Parathyroid adenoma (tissue), 2 donors: ENCODE results near the gene TBCA.

Source experiments
- H2AFZ ChIP-seq: fragments of 300-600 bp; sonication (generic); one replicate; pipeline ENCODE4 v1.7.0; 2017; ENCODE audit warnings: antibody characterized with exemption, mild to moderate bottlenecking
- H3K27ac ChIP-seq: fragments of 300-600 bp; sonication (generic); one replicate; pipeline ENCODE4 v1.7.0; 2017
- H3K27me3 ChIP-seq: fragments of 300-600 bp; sonication (generic); one replicate; pipeline ENCODE4 v1.7.0; 2017; ENCODE audit warnings: low read length; ENCODE audit not compliant: control insufficient read depth, insufficient read depth
- H3K36me3 ChIP-seq: fragments of 300-600 bp; sonication (generic); one replicate; pipeline ENCODE4 v1.7.0; 2017; ENCODE audit warnings: low read length; ENCODE audit not compliant: control insufficient read depth, insufficient read depth
- H3K4me1 ChIP-seq: fragments of 300-600 bp; sonication (generic); one replicate; pipeline ENCODE4 v1.7.0; 2017; ENCODE audit warnings: control low read depth
- H3K4me2 ChIP-seq: fragments of 300-600 bp; sonication (generic); one replicate; pipeline ENCODE4 v1.7.0; 2017; ENCODE audit warnings: low read length
- H3K4me3 ChIP-seq: fragments of 300-600 bp; sonication (generic); one replicate; pipeline ENCODE4 v1.7.0; 2017; ENCODE audit warnings: low read depth, low read length
- H3K79me2 ChIP-seq: fragments of 300-600 bp; sonication (generic); one replicate; pipeline ENCODE4 v1.7.0; 2017; ENCODE audit warnings: control low read depth
- H3K9ac ChIP-seq: fragments of 300-600 bp; sonication (generic); one replicate; pipeline ENCODE4 v1.7.0; 2017; ENCODE audit warnings: mild to moderate bottlenecking
- H3K9me3 ChIP-seq: fragments of 300-600 bp; sonication (generic); one replicate; pipeline ENCODE4 v1.7.0; 2017; ENCODE audit warnings: low read length; ENCODE audit not compliant: control insufficient read depth
- CTCF ChIP-seq: fragments of 300-600 bp; sonication (generic); IDR thresholded peaks from one replicate; pipeline ENCODE4 v1.7.0; 2017; ENCODE audit warnings: antibody characterized with exemption, mild to moderate bottlenecking
- donor health status: primary hyperparathyroidism.

The TBCA gene

GRCh38 chr5:77775790-77776553, at the start of gene TBCA:
TBCA (minus strand) TSS chr5:77776339; CDS start chr5:77776257, 82 bp downstream.
- no peaks in the 10 kb centered on the region for H3K9me3 ChIP-seq
- H3K79me2 ChIP-seq = peaks cover 30% of the 10 kb centered on the region
- H3K27ac ChIP-seq = peak within 1 kb of the TSS; percentile 92
- no peaks in the 10 kb centered on the region for H3K27me3 ChIP-seq
- peak; percentile 40 for TF ChIP-seq CTCF
- peak within 1 kb of the TSS; percentile 82 for H3K4me2 ChIP-seq
- H3K4me1 ChIP-seq = peaks cover 12% of the 10 kb centered on the region
- peak within 1 kb of the TSS; percentile 90 for H3K4me3 ChIP-seq
- no peaks in the 10 kb centered on the region for H3K36me3 ChIP-seq
- H2AFZ ChIP-seq = peak within 1 kb of the TSS; percentile 90
- H3K9ac ChIP-seq = peak within 1 kb of the TSS; percentile 95

- no peak for TF ChIP-seq CTCF
- Histone ChIP-seq H3K27me3 (no peaks in the 10 kb centered on the region), H3K9me3 (no peaks in the 10 kb centered on the region), H3K4me1 (no peaks in the 10 kb centered on the region), H3K79me2 (no peaks in the 10 kb centered on the region), H3K9ac (no peak overlapping the region), H3K4me3 (no peak overlapping the region), H3K4me2 (no peak overlapping the region), H3K27ac (no peak overlapping the region), H3K36me3 (no peaks in the 10 kb centered on the region), H2AFZ (no peak overlapping the region)
Observed at GRCh38 chr5:77824981-77825380, 48.8 kb upstream of the TBCA start.

GRCh38 chr5:77816686-77817085, 40.5 kb upstream of the TBCA start:
- no peak overlapping the region for H3K27ac ChIP-seq
- H3K9ac ChIP-seq = no peak overlapping the region
- no peaks in the 10 kb centered on the region for H3K9me3 ChIP-seq
- H3K36me3 ChIP-seq = no peaks in the 10 kb centered on the region
- H3K4me2 ChIP-seq = no peak overlapping the region
- TF ChIP-seq CTCF = no peak
- H3K4me1 ChIP-seq = no peaks in the 10 kb centered on the region
- H3K27me3 ChIP-seq = no peaks in the 10 kb centered on the region
- H3K79me2 ChIP-seq = no peaks in the 10 kb centered on the region
- H2AFZ ChIP-seq = no peak overlapping the region
- H3K4me3 ChIP-seq = no peak overlapping the region

GRCh38 chr5:77812926-77813589, 36.9 kb upstream of the TBCA start:
- H2AFZ ChIP-seq = no peak overlapping the region
- TF ChIP-seq CTCF = no peak
- no peaks in the 10 kb centered on the region for H3K27me3 ChIP-seq

More at GRCh38 chr5:77812926-77813589, 36.9 kb upstream of the TBCA start:
- Histone ChIP-seq H3K4me2 (no peak overlapping the region), H3K4me1 (no peaks in the 10 kb centered on the region), H3K27ac (no peak overlapping the region), H3K9ac (no peak overlapping the region), H3K79me2 (no peaks in the 10 kb centered on the region), H3K9me3 (no peaks in the 10 kb centered on the region), H3K4me3 (no peak overlapping the region), H3K36me3 (no peaks in the 10 kb centered on the region)
